ENCODE measurements around the gene SPEM3. TPM values are rescaled to one million over a fixed set of nuclear protein-coding genes. Genes with fewer than 3 reads are reported as not detected.

The SPEM3 gene
- total RNA-seq, 2 donors from 2014 or later = not detected

- intact Hi-C loops (cut with DNase I) = loop anchor here (2.0 to 10.0 kb wide), 3 partner anchors 47 to 147 kb away; partner anchors contain the start of genes MPDU1, POLR2A and TMEM95
- Histone ChIP-seq H3K27ac (no peak overlapping the region), H3K4me1 (peaks cover 18% of the 10 kb centered on the region)
These were observed 9.4 kb downstream of the SPEM3 start for GRCh38 chr17:7437950-7438614.

GRCh38 chr17:7438656-7439460 lies 10.2 kb downstream of the SPEM3 start:
- peaks cover 38% of the 10 kb centered on the region for H3K27me3 ChIP-seq
- H3K27ac ChIP-seq = no peak overlapping the region
- no peak for DNase-seq
- H3K4me1 ChIP-seq = peaks cover 18% of the 10 kb centered on the region
- intact Hi-C loops (cut with DNase I) = loop anchor here (5.0 to 10.0 kb wide), 2 partner anchors 82 to 146 kb away; partner anchors contain the start of genes MPDU1 and TMEM95
- no peak for TF ChIP-seq CTCF (IDR thresholded peaks at IDR 0.05)
- peak overlapping the region; percentile 26 for H3K4me3 ChIP-seq
- no peak overlapping the region for H3K9ac ChIP-seq (ENCODE audit: low read depth in 2 of 2, low read length in 2 of 2)
- no peaks in the 10 kb centered on the region for H3K9me3 ChIP-seq
- H3K36me3 ChIP-seq = no peaks in the 10 kb centered on the region

More at GRCh38 chr17:7437950-7438614, 9.4 kb downstream of the SPEM3 start:
- H3K4me3 ChIP-seq = peak overlapping the region; percentile 26
- peak; percentile 59 for DNase-seq
- no peaks in the 10 kb centered on the region for H3K9me3 ChIP-seq
- TF ChIP-seq CTCF (IDR thresholded peaks at IDR 0.05) = no peak
- H3K36me3 ChIP-seq = no peaks in the 10 kb centered on the region
- H3K9ac ChIP-seq (ENCODE audit: low read depth in 2 of 2, low read length in 2 of 2) = peak overlapping the region; percentile 4 to 26
- H3K27me3 ChIP-seq = peaks cover 38% of the 10 kb centered on the region

- TF ChIP-seq CTCF (IDR thresholded peaks at IDR 0.05) = no peak
- no peaks in the 10 kb centered on the region for H3K9me3 ChIP-seq
- peak within 1 kb of the TSS; percentile 4 to 55 for H3K9ac ChIP-seq (ENCODE audit: low read depth in 2 of 2, low read length in 2 of 2)
- no peak within 1 kb of the TSS for H3K27ac ChIP-seq
- H3K36me3 ChIP-seq = no peaks in the 10 kb centered on the region
- H3K4me1 ChIP-seq = peaks cover 18% of the 10 kb centered on the region
- H3K4me3 ChIP-seq = peak within 1 kb of the TSS; percentile 27
- DNase-seq = no peak
- peaks cover 38% of the 10 kb centered on the region for H3K27me3 ChIP-seq
- intact Hi-C loops (cut with DNase I) = loop anchor here (5.0 to 10.0 kb wide), 2 partner anchors 82 to 145 kb away; partner anchors contain the start of genes MPDU1 and TMEM95
These were observed 10.9 kb downstream of the SPEM3 start, which contains the start of gene FGF11 for GRCh38 chr17:7439462-7440112. FGF11 (plus strand) TSS chr17:7439512; CDS start chr17:7439621, 109 bp downstream.

GRCh38 chr17:7440113-7440833 lies 11.6 kb downstream of the SPEM3 start:
- Histone ChIP-seq H3K36me3 (no peaks in the 10 kb centered on the region), H3K4me1 (peaks cover 18% of the 10 kb centered on the region), H3K27ac (no peak overlapping the region), H3K4me3 (peak overlapping the region; percentile 27), H3K9ac (ENCODE audit: low read depth in 2 of 2, low read length in 2 of 2) (peak overlapping the region in 1 of 2 donors; percentile 55), H3K9me3 (no peaks in the 10 kb centered on the region), H3K27me3 (peaks cover 38% of the 10 kb centered on the region)
- intact Hi-C loops (cut with DNase I) = no loop called here
- peak; percentile 36 for DNase-seq
- no peak for TF ChIP-seq CTCF (IDR thresholded peaks at IDR 0.05)

- Histone ChIP-seq H3K27ac (no peak overlapping the region), H3K4me1 (peaks cover 18% of the 10 kb centered on the region), H3K4me3 (no peak overlapping the region), H3K27me3 (peaks cover 38% of the 10 kb centered on the region), H3K9ac (ENCODE audit: low read depth in 2 of 2, low read length in 2 of 2) (no peak overlapping the region), H3K9me3 (no peaks in the 10 kb centered on the region), H3K36me3 (no peaks in the 10 kb centered on the region)
- TF ChIP-seq CTCF (IDR thresholded peaks at IDR 0.05) = no peak
- intact Hi-C loops (cut with DNase I) = no loop called here
- DNase-seq = no peak
These were observed 12.2 kb downstream of the SPEM3 start for GRCh38 chr17:7440834-7441195.
